MCF 10A (cell line): ENCODE results near the gene UNCX. TPM values are rescaled to one million over a fixed set of nuclear protein-coding genes. Genes with fewer than 3 reads are reported as not detected.
"Not testable (repeated sequence)": the region's sequence is repeated elsewhere in the genome, so short reads cannot be mapped to it uniquely, and the experiment has no call there.

ENCODE experiments used
- BruUV-seq: library from RNA; stranded (reverse); fragments of 400-500 nt; replicated peaks from 2 replicates; lab custom pipeline; 2021; lab: Mats Ljungman, UMichigan
- CTCF ChIA-PET: fragments of 300-600 bp; sonication (Branson Sonifier 250); formaldehyde crosslinking; extraction: SDS; loops from one replicate; lab custom pipeline; 2021; ENCODE audit warnings: antibody characterized with exemption, inconsistent platforms; lab: Yijun Ruan, JAX
- POLR2A ChIA-PET: fragments of 300-600, 350-650 bp; sonication (Branson Sonifier 250); formaldehyde crosslinking; extraction: SDS; loops from one replicate; lab custom pipeline; 2020; ENCODE audit warnings: antibody characterized with exemption, inconsistent platforms; lab: Yijun Ruan, JAX
- DNase-seq: peaks from one replicate; pipeline ENCODE4 v3.0.0-alpha.2; 2018; ENCODE audit not compliant: unreplicated experiment
- H3K27ac Mint-ChIP-seq: one replicate; pipeline ENCODE4 v1.8.0; 2022; ENCODE audit warnings: mild to moderate bottlenecking, low read depth, mixed read lengths; ENCODE audit not compliant: unreplicated experiment
- H3K27me3 Mint-ChIP-seq: one replicate; pipeline ENCODE4 v1.8.0; 2022; ENCODE audit warnings: mixed read lengths; ENCODE audit not compliant: insufficient read depth, unreplicated experiment
- H3K36me3 Mint-ChIP-seq: one replicate; pipeline ENCODE4 v1.8.0; 2022; ENCODE audit warnings: mild to moderate bottlenecking, moderate library complexity, mixed read lengths; ENCODE audit not compliant: insufficient read depth, unreplicated experiment
- H3K4me1 Mint-ChIP-seq: one replicate; pipeline ENCODE4 v1.8.0; 2022; ENCODE audit warnings: mixed read lengths; ENCODE audit not compliant: insufficient read depth, unreplicated experiment
- H3K4me3 Mint-ChIP-seq: one replicate; pipeline ENCODE4 v1.8.0; 2022; ENCODE audit warnings: mild to moderate bottlenecking, moderate library complexity, mixed read lengths; ENCODE audit not compliant: unreplicated experiment
- H3K9me3 Mint-ChIP-seq: one replicate; pipeline ENCODE4 v1.8.0; 2022; ENCODE audit warnings: mixed read lengths; ENCODE audit not compliant: unreplicated experiment
- CTCF ChIP-seq: fragments of 200-600 bp; IDR thresholded peaks from one replicate; pipeline ENCODE4 v1.8.0; 2022; ENCODE audit warnings: antibody characterized with exemption, mild to moderate bottlenecking; ENCODE audit not compliant: unreplicated experiment
- intact Hi-C: fragments of 100-400 bp; cut with micrococcal nuclease; formaldehyde crosslinking; loops from 2 replicates; pipeline ENCODE4 v1.14.1; 2022
- total RNA-seq: library from RNA; stranded (reverse); gene quantifications from 2 replicates; pipeline ENCODE4 v1.2.3, GENCODE V29; 2022

Gene UNCX
- total RNA-seq, 1 experiment from 2014 or later = not detected

DNA sequence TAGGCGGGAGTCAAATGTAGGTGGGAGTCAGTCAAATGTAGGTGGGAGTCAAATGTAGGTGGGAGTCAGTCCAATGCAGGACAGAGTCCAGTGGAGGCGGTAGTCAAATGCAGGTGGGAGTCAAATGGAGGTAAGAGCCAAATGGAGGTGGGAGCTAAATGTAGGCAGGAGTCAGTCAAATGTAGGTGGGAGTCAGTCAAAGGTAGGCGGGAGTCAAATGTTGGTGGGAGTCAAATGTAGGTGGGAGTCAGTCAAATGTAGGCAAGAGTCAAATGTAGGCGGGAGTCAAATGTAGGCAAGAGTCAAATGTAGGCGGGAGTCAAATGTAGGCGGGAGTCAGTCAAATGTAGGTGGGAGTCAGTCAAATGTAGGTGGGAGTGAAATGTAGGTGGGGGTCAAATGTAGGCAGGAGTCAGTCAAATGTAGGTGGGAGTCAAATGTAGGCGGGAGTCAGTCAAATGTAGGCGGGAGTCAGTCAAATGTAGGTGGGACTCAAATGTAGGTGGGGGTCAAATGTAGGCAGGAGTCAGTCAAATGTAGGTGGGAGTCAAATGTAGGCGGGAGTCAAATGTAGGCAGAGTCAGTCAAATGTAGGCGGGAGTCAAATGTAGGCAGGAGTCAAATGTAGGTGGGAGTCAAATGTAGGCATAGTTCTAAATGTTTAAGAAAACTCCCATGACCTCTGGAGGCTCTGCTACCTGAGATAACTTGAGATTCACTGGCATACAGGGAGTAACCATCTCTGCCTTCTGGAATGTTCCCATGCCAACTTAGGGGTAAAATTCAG lies 42.5 kb upstream of the UNCX start:
- Mint-ChIP-seq H3K9me3 (no peaks in the 10 kb centered on the region), H3K27me3 (peaks cover 52% of the 10 kb centered on the region), H3K36me3 (no peaks in the 10 kb centered on the region), H3K4me3 (no peak overlapping the region), H3K27ac (no peak overlapping the region), H3K4me1 (no peaks in the 10 kb centered on the region)
- intact Hi-C loops = loop anchor here (5.0 kb wide), 1 partner anchor 282 kb away; no protein-coding TSS in a partner anchor
- no peak for DNase-seq
- TF ChIP-seq CTCF = no peak
- ChIA-PET POLR2A (interaction anchor here (0.7 kb wide), 1 partner anchor 276 kb away, joined by 3 read pairs; no protein-coding TSS in a partner anchor), CTCF (interaction anchor here (0.6 to 1.1 kb wide), 2 partner anchors 15 to 208 kb away, joined by 3 read pairs; no protein-coding TSS in a partner anchor)
- no TSS peak for BruUV-seq

DNA sequence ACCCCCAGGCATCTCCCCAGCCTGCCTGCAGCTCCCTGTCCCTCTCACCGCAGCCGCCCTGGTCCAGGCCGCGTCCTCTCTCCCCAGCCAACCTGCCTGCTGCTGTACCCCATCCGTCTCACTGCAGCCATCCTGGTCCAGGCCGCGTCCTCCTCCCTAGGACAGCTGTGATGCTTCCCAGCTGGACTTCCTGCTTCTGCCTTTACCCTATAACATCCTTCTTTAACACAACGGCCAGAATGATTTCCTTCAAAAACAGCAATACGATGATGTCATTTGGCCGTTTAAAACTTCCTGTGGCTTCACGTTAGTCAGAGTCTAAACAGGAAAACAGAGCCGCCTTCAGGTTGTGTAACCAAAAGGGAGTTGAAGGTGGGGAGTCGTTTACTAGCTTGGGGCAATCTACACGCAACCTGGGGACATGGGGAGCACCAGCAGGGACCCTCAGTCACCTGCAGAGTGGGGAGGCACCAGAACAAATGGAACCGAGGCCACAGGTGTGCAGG lies 40.4 kb upstream of the UNCX start:
- no peak for TF ChIP-seq CTCF
- H3K27me3 Mint-ChIP-seq = peaks cover 31% of the 10 kb centered on the region
- peak; percentile 63 for DNase-seq
- H3K4me3 Mint-ChIP-seq = no peak overlapping the region
- BruUV-seq = no TSS peak
- intact Hi-C loops = loop anchor here (5.0 kb wide), 1 partner anchor 280 kb away; no protein-coding TSS in a partner anchor
- H3K9me3 Mint-ChIP-seq = no peaks in the 10 kb centered on the region
- ChIA-PET CTCF (interaction anchor here (0.6 to 4.2 kb wide), 7 partner anchors 9 to 1090 kb away, joined by 4 to 35 read pairs (median 6); no protein-coding TSS in a partner anchor), POLR2A (interaction anchor here (0.6 to 0.9 kb wide), 3 partner anchors 93 to 311 kb away, joined by 3 read pairs; no protein-coding TSS in a partner anchor)
- no peaks in the 10 kb centered on the region for H3K36me3 Mint-ChIP-seq
- no peak overlapping the region for H3K27ac Mint-ChIP-seq
- no peaks in the 10 kb centered on the region for H3K4me1 Mint-ChIP-seq

DNA sequence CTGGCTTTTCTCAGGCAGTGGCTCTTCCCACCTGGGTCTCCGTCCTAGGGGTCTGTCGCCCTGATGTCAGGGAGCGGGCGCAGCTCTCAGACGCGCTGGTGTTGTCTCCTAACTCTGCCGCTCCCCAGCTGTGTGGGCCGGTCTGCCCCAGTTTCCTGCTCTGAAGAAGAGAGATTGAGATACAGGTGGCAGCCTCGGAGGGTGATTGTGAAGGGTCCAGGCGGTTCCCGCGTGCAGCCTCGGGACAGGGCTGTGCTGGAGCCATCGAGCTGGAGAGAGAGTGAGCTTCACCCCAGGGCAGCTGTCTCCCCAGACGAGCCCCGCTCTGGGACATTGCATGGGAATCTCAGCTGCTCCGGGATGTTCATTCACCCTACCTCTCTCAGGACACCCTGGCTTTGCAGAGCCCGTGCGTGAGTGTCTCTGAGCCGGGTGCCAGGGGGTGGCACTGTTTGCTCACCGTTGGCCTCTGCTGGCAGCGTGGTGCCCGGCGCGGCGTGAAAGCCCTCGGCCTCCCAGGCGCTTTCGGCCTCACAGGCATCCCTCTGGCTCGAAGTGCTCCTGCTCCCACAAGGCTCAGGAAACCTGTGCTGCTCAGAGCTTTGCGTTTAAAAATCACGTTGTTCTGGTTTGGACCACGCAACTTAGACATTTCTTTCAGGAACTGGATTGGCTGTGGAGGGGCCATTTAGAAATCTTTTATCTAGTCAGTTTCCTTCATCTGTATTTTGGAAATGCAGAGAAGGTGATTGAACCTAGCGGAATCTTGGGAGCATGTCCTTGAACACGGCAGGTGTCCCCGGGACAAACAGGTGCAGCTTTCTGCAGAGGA lies 38.9 kb upstream of the UNCX start:
- no peak overlapping the region for H3K4me3 Mint-ChIP-seq
- H3K4me1 Mint-ChIP-seq = no peaks in the 10 kb centered on the region
- no peak overlapping the region for H3K27ac Mint-ChIP-seq
- ChIA-PET POLR2A (interaction anchor here (0.7 kb wide), 1 partner anchor 373 kb away, joined by 3 read pairs; no protein-coding TSS in a partner anchor), CTCF (interaction anchor here (0.5 to 4.2 kb wide), 23 partner anchors 8 to 1147 kb away, joined by 3 to 35 read pairs (median 3); no protein-coding TSS in a partner anchor)
- no peaks in the 10 kb centered on the region for H3K9me3 Mint-ChIP-seq
- peak; percentile 78 for TF ChIP-seq CTCF
- intact Hi-C loops = loop anchor here (1.0 to 5.0 kb wide), 3 partner anchors 218 to 278 kb away; no protein-coding TSS in a partner anchor
- H3K36me3 Mint-ChIP-seq = no peaks in the 10 kb centered on the region
- no TSS peak for BruUV-seq
- DNase-seq = peak; percentile 67
- peaks cover 17% of the 10 kb centered on the region for H3K27me3 Mint-ChIP-seq

DNA sequence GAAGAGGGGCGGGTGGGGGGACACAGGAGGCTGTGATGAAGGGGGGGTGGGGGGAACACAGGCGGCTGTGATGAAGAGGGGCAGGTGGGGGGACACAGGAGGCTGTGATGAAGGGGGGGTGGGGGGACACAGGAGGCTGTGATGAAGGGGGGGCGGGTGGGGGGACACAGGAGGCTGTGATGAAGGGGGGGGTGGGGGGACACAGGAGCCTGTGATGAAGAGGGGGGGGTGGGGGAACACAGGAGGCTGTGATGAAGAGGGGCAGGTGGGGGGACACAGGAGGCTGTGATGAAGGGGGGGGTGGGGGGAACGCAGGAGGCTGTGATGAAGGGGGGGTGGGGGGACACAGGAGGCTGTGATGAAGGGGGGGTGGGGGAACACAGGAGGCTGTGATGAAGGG lies 36.2 kb upstream of the UNCX start:
- CTCF ChIA-PET = interaction anchor here (0.6 kb wide), 1 partner anchor 73 kb away, joined by 3 read pairs; no protein-coding TSS in a partner anchor
- DNase-seq, intact Hi-C loops, H3K36me3 Mint-ChIP-seq, H3K27me3 Mint-ChIP-seq, H3K9me3 Mint-ChIP-seq, H3K27ac Mint-ChIP-seq, POLR2A ChIA-PET, H3K4me1 Mint-ChIP-seq, H3K4me3 Mint-ChIP-seq, BruUV-seq: not testable (repeated sequence)
